Measurements from ENCODE around the gene TDRD6.

Gene TDRD6

GRCh38 chr6:46745973-46746372 lies 58.3 kb downstream of the TDRD6 start:
- DNase-seq (no peak), ATAC-seq (replicated peaks) (no peak)
- H3K4me1 Mint-ChIP-seq, result no peaks in the 10 kb centered on the region

DNA sequence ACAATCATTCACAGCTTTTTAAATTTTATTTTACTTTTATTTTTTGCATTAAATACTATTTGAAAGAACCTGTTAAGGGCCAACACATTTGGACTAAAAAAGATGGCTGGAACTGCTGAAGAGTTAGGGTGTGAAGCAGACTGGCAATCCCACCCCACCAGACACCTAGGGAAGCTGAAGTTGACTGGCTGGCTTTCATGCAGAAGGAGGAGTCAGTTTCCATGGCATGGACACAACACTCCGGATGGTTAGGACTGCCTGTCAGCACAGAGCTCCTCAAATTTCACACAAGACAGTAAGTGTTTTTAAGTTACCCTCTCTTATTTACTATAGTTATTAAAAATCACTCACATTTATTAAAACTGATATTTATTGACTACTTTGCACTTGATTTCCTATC lies 59.0 kb downstream of the TDRD6 start, which contains the start of gene ANKRD66:
TSS of gene ANKRD66 (plus strand) at position 238 of the 400 bp plus-strand sequence. CDS start 5,016 bp downstream, outside the sequence.
- H3K27ac Mint-ChIP-seq, result no peak within 1 kb of the TSS
- H3K4me1 Mint-ChIP-seq, result no peaks in the 10 kb centered on the region
- H3K9me3 Mint-ChIP-seq, result no peaks in the 10 kb centered on the region
- no peak for ATAC-seq (replicated peaks)
- DNase-seq, result no peak
- no peaks in the 10 kb centered on the region for H3K36me3 Mint-ChIP-seq
- H3K27me3 Mint-ChIP-seq, result peaks cover 8 to 21% of the 10 kb centered on the region in 2 donors
- H3K4me3 Mint-ChIP-seq, result no peak within 1 kb of the TSS

More at GRCh38 chr6:46745973-46746372, 58.3 kb downstream of the TDRD6 start:
- Mint-ChIP-seq H3K27me3 (peaks cover 8 to 21% of the 10 kb centered on the region in 2 donors), H3K36me3 (no peaks in the 10 kb centered on the region), H3K4me3 (no peak overlapping the region), H3K9me3 (no peaks in the 10 kb centered on the region), H3K27ac (no peak overlapping the region)

GRCh38 chr6:46748940-46749503 lies 61.3 kb downstream of the TDRD6 start:
- H3K9me3 Mint-ChIP-seq, result no peaks in the 10 kb centered on the region
- H3K4me3 Mint-ChIP-seq, result no peak overlapping the region
- peaks cover 8 to 21% of the 10 kb centered on the region in 2 donors for H3K27me3 Mint-ChIP-seq
- no peaks in the 10 kb centered on the region for H3K36me3 Mint-ChIP-seq
- H3K27ac Mint-ChIP-seq, result no peak overlapping the region
- DNase-seq (no peak), ATAC-seq (replicated peaks) (no peak)
- no peaks in the 10 kb centered on the region for H3K4me1 Mint-ChIP-seq

- Mint-ChIP-seq H3K9me3 (no peaks in the 10 kb centered on the region), H3K36me3 (no peaks in the 10 kb centered on the region), H3K4me1 (no peaks in the 10 kb centered on the region), H3K27ac (no peak overlapping the region), H3K27me3 (peaks cover 8 to 15% of the 10 kb centered on the region in 2 donors), H3K4me3 (no peak overlapping the region)
- ATAC-seq (replicated peaks), result no peak
- no peak for DNase-seq
Observed at GRCh38 chr6:46749731-46750130, 62.0 kb downstream of the TDRD6 start.

GRCh38 chr6:46751658-46752057 lies 64.0 kb downstream of the TDRD6 start:
- Mint-ChIP-seq H3K27ac (no peak overlapping the region), H3K9me3 (no peaks in the 10 kb centered on the region), H3K27me3 (peaks cover 0 to 6% of the 10 kb centered on the region in 2 donors)

More at GRCh38 chr6:46751658-46752057, 64.0 kb downstream of the TDRD6 start:
- Mint-ChIP-seq H3K36me3 (no peaks in the 10 kb centered on the region), H3K4me3 (no peak overlapping the region), H3K4me1 (no peaks in the 10 kb centered on the region)
- no peak for ATAC-seq (replicated peaks)
- no peak for DNase-seq
